ENCODE data around the gene PICK1. TPM values are rescaled to one million over a fixed set of nuclear protein-coding genes. Genes with fewer than 3 reads are reported as not detected.

PICK1 gene
- total and polyA plus RNA-seq, 2 experiments from 2014 or later: 8.4 to 14.4 TPM

DNA sequence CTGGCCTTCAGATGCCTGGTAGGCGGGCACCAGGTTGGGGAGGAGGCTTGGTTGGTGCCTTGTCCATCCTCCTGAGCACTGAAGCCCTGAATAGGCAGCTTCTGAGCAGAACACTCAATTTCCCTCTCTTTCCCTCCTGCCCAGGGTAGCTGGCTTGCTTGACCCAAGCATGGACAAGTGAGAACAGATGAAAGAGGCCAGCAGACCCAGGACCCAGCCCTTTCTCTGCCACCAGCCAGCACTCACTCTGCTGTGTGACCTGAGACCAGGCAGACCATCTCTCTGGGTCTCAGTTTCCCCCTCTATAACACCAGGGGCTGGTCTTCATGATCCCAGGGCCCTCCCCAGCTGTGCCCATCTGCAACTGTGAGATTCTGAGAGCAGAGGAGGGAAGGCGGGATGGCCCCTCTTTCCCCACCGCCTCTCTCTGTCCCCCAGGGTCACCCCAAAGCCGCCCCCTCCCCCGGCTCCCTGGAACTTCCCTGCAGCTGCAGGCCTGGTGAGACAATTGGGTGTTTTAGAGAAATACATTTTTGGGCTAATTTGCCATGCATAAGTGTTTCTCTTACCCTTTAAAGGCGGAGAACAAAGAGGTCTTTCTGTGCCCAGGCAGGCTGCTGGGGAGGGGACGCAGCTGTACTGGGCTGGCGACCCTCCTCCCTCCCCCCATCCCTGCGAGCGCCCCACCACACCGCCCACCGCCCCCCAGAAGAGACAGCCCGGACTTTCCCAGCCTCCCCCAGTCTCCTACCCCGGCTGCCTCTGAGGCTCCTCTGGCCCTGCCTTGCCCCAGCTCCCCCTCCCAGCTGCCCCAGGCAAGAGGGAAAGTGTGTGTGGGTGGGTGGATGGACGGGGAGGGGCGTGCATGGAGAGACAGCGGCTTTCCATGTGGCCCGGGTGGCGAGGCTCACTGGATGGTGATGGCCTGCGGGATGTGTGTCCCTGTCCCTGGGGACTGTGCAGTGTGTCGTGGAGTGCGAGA lies 30.8 kb upstream of the PICK1 start:
- Histone ChIP-seq H3K4me3 (no peak overlapping the region), H3K4me1 (ENCODE audit: insufficient read depth) (no peaks in the 10 kb centered on the region), H3K27me3 (replicated peaks; ENCODE audit: insufficient read depth) (no peaks in the 10 kb centered on the region), H2AFZ (no peak overlapping the region), H3K9me2 (ENCODE audit: insufficient read depth) (no peaks in the 10 kb centered on the region), H3K36me3 (ENCODE audit: low read depth) (no peaks in the 10 kb centered on the region), H3K9ac (no peak overlapping the region), H3K79me2 (ENCODE audit: insufficient read depth) (no peaks in the 10 kb centered on the region), H3K9me3 (ENCODE audit: low read depth) (no peaks in the 10 kb centered on the region), H3K4me2 (ENCODE audit: unreplicated experiment) (no peak overlapping the region), H3K27ac (no peak overlapping the region), H4K20me1 (ENCODE audit: insufficient read depth) (no peaks in the 10 kb centered on the region), H3F3A (ENCODE audit: insufficient read depth) (no peaks in the 10 kb centered on the region)
- WGBS, 2 experiments (ENCODE audit: low coverage in 1 of 2, low lambda C conversion rate in 2 of 2, missing lambda C conversion rate in 2 of 2): 67 to 75% methylated on average over 13 to 22 of the region's 22 CpGs
- TF ChIP-seq EZH2phosphoT487 (IDR thresholded peaks at IDR 0.05; ENCODE audit: insufficient read depth, low read depth) (no peak), EZH2 (IDR thresholded peaks at IDR 0.05; ENCODE audit: insufficient read depth, poor library complexity, severe bottlenecking) (no peak)
- no peak for DNase-seq
- in situ Hi-C loops (cut with MboI): no loop called here

- Histone ChIP-seq H2AFZ (no peak overlapping the region), H4K20me1 (ENCODE audit: insufficient read depth) (no peaks in the 10 kb centered on the region), H3K4me2 (ENCODE audit: unreplicated experiment) (no peak overlapping the region), H3K9me2 (ENCODE audit: insufficient read depth) (no peaks in the 10 kb centered on the region), H3K36me3 (ENCODE audit: low read depth) (no peaks in the 10 kb centered on the region), H3K27ac (no peak overlapping the region), H3K9ac (no peak overlapping the region), H3K79me2 (ENCODE audit: insufficient read depth) (no peaks in the 10 kb centered on the region), H3K27me3 (replicated peaks; ENCODE audit: insufficient read depth) (no peaks in the 10 kb centered on the region), H3K9me3 (ENCODE audit: low read depth) (no peaks in the 10 kb centered on the region), H3F3A (ENCODE audit: insufficient read depth) (no peaks in the 10 kb centered on the region), H3K4me1 (ENCODE audit: insufficient read depth) (no peaks in the 10 kb centered on the region; the same call in 1 of the 2 replicates), H3K4me3 (no peak overlapping the region)
- in situ Hi-C loops (cut with MboI): no loop called here
- no peak for DNase-seq
- TF ChIP-seq EZH2 (IDR thresholded peaks at IDR 0.05; ENCODE audit: insufficient read depth, poor library complexity, severe bottlenecking): no peak
- TF ChIP-seq EZH2phosphoT487 (IDR thresholded peaks at IDR 0.05; ENCODE audit: insufficient read depth, low read depth): no peak
- WGBS, 2 experiments (ENCODE audit: low coverage in 1 of 2, low lambda C conversion rate in 2 of 2, missing lambda C conversion rate in 2 of 2): 81 to 87% methylated on average over 9 of the region's 9 CpGs
Observed at GRCh38 chr22:38027487-38027886, 29.7 kb upstream of the PICK1 start.

GRCh38 chr22:38028344-38029130 lies 28.7 kb upstream of the PICK1 start:
- WGBS, 2 experiments (ENCODE audit: low coverage in 1 of 2, low lambda C conversion rate in 2 of 2, missing lambda C conversion rate in 2 of 2): 84 to 87% methylated on average over 15 of the region's 15 CpGs
- TF ChIP-seq EZH2 (IDR thresholded peaks at IDR 0.05; ENCODE audit: insufficient read depth, poor library complexity, severe bottlenecking) (no peak), EZH2phosphoT487 (IDR thresholded peaks at IDR 0.05; ENCODE audit: insufficient read depth, low read depth) (no peak)

GRCh38 chr22:38029370-38029769 lies 27.8 kb upstream of the PICK1 start:
- Histone ChIP-seq H3F3A (ENCODE audit: insufficient read depth) (no peaks in the 10 kb centered on the region), H4K20me1 (ENCODE audit: insufficient read depth) (no peaks in the 10 kb centered on the region), H3K36me3 (ENCODE audit: low read depth) (no peaks in the 10 kb centered on the region), H3K4me2 (ENCODE audit: unreplicated experiment) (no peak overlapping the region), H2AFZ (no peak overlapping the region), H3K4me3 (no peak overlapping the region), H3K79me2 (ENCODE audit: insufficient read depth) (no peaks in the 10 kb centered on the region), H3K27me3 (replicated peaks; ENCODE audit: insufficient read depth) (no peaks in the 10 kb centered on the region), H3K9me3 (ENCODE audit: low read depth) (no peaks in the 10 kb centered on the region), H3K9me2 (ENCODE audit: insufficient read depth) (no peaks in the 10 kb centered on the region), H3K9ac (no peak overlapping the region), H3K4me1 (ENCODE audit: insufficient read depth) (peaks cover 13% of the 10 kb centered on the region), H3K27ac (no peak overlapping the region)
- DNase-seq: no peak
- TF ChIP-seq EZH2 (IDR thresholded peaks at IDR 0.05; ENCODE audit: insufficient read depth, poor library complexity, severe bottlenecking) (no peak), EZH2phosphoT487 (IDR thresholded peaks at IDR 0.05; ENCODE audit: insufficient read depth, low read depth) (no peak)
- in situ Hi-C loops (cut with MboI): no loop called here

More at GRCh38 chr22:38028344-38029130, 28.7 kb upstream of the PICK1 start:
- H3K27me3 ChIP-seq (replicated peaks; ENCODE audit: insufficient read depth): no peaks in the 10 kb centered on the region
- H2AFZ ChIP-seq: no peak overlapping the region
- no peaks in the 10 kb centered on the region for H3K36me3 ChIP-seq (ENCODE audit: low read depth)
- peaks cover 7% of the 10 kb centered on the region for H3K4me1 ChIP-seq (ENCODE audit: insufficient read depth)
- H3K27ac ChIP-seq: no peak overlapping the region
- no peaks in the 10 kb centered on the region for H3K79me2 ChIP-seq (ENCODE audit: insufficient read depth)
- no peak overlapping the region for H3K4me3 ChIP-seq
- H4K20me1 ChIP-seq (ENCODE audit: insufficient read depth): no peaks in the 10 kb centered on the region
- DNase-seq: no peak
- no peaks in the 10 kb centered on the region for H3F3A ChIP-seq (ENCODE audit: insufficient read depth)
- no peak overlapping the region for H3K4me2 ChIP-seq (ENCODE audit: unreplicated experiment)
- H3K9me2 ChIP-seq (ENCODE audit: insufficient read depth): no peaks in the 10 kb centered on the region
- no peaks in the 10 kb centered on the region for H3K9me3 ChIP-seq (ENCODE audit: low read depth)
- in situ Hi-C loops (cut with MboI): no loop called here
- no peak overlapping the region for H3K9ac ChIP-seq
